IMR-90 (cell line): Measurements from ENCODE around the gene GPC4.

Source experiments
- CTCF ChIP-seq: conservative IDR thresholded peaks from 2 replicates; pipeline ENCODE4 v1.5.1; 2012; ENCODE audit warnings: mild to moderate bottlenecking, low read depth, low read length, improper control_type of control experiment
- MAFK ChIP-seq: IDR thresholded peaks from 2 replicates; pipeline ENCODE4 v1.6.1; 2012; ENCODE audit warnings: low read depth, low read length, improper control_type of control experiment
- POLR2A ChIP-seq: IDR thresholded peaks from 2 replicates; pipeline ENCODE4 v1.6.1; 2012; ENCODE audit warnings: mild to moderate bottlenecking, low read depth, low read length

- no peak for TF ChIP-seq CTCF
- no peak for TF ChIP-seq MAFK
- TF ChIP-seq POLR2A: no peak
Observed at GRCh38 chrX:133254666-133255065, 160.6 kb downstream of the GPC4 start.
